Hepatocyte (in vitro differentiated cells): Measurements from ENCODE around the gene KIAA1671. TPM values are rescaled to one million over a fixed set of nuclear protein-coding genes. Genes with fewer than 3 reads are reported as not detected.

ENCODE experiments used
- DNase-seq: peaks from one replicate; pipeline ENCODE4 v3.0.0-alpha.2; 2016; ENCODE audit warnings: low spot score
- H2AFZ ChIP-seq: fragments of 200-600 bp; sonication (generic); 2 replicates; pipeline ENCODE4 v1.6.0; 2016; ENCODE audit warnings: antibody characterized with exemption, mild to moderate bottlenecking
- H3K27ac ChIP-seq: fragments of 200-600 bp; sonication (generic); 2 replicates; pipeline ENCODE4 v1.5.1; 2016; ENCODE audit warnings: mild to moderate bottlenecking
- H3K27me3 ChIP-seq: fragments of 200-600 bp; sonication (generic); 2 replicates; pipeline ENCODE4 v1.6.1; 2016
- H3K36me3 ChIP-seq: fragments of 200-600 bp; sonication (generic); replicated peaks from 2 replicates; pipeline ENCODE4 v1.5.1; 2016; ENCODE audit warnings: low read depth; ENCODE audit not compliant: insufficient read depth
- H3K4me1 ChIP-seq: fragments of 200-600 bp; sonication (generic); 2 replicates; pipeline ENCODE4 v1.5.1; 2016; ENCODE audit warnings: mild to moderate bottlenecking, moderate library complexity; ENCODE audit not compliant: insufficient read depth
- H3K4me2 ChIP-seq: fragments of 200-600 bp; sonication (generic); 2 replicates; pipeline ENCODE4 v1.6.0; 2016
- H3K4me3 ChIP-seq: fragments of 200-600 bp; sonication (generic); 2 replicates; pipeline ENCODE4 v1.5.1; 2016; ENCODE audit warnings: mild to moderate bottlenecking
- H3K79me2 ChIP-seq: fragments of 200-600 bp; sonication (generic); 2 replicates; pipeline ENCODE4 v1.6.0; 2017; ENCODE audit warnings: mild to moderate bottlenecking
- H3K9me2 ChIP-seq: fragments of 200-600 bp; sonication (generic); replicated peaks from 2 replicates; pipeline ENCODE4 v1.6.0; 2017; ENCODE audit warnings: mild to moderate bottlenecking; ENCODE audit not compliant: insufficient read depth
- H3K9me3 ChIP-seq: fragments of 200-600 bp; sonication (generic); 2 replicates; pipeline ENCODE4 v1.5.1; 2016; ENCODE audit warnings: low read depth, mild to moderate bottlenecking
- H4K20me1 ChIP-seq: fragments of 200-600 bp; sonication (generic); 2 replicates; pipeline ENCODE4 v1.6.0; 2016; ENCODE audit warnings: mild to moderate bottlenecking; ENCODE audit not compliant: insufficient read depth, poor library complexity, severe bottlenecking
- CTCF ChIP-seq: fragments of 200-600 bp; sonication (generic); IDR thresholded peaks from 2 replicates; pipeline ENCODE4 v1.5.1; 2016; ENCODE audit warnings: antibody characterized with exemption, mild to moderate bottlenecking; ENCODE audit not compliant: poor library complexity
- EZH2 ChIP-seq: fragments of 200-600 bp; sonication (generic); IDR thresholded peaks from 2 replicates; pipeline ENCODE4 v1.6.1; 2016; ENCODE audit warnings: antibody characterized with exemption, mild to moderate bottlenecking, borderline replicate concordance
- EZH2phosphoT487 ChIP-seq: fragments of 200-600 bp; sonication (generic); IDR thresholded peaks from one replicate; pipeline ENCODE4 v1.6.1; 2018; ENCODE audit warnings: antibody characterized with exemption, mild to moderate bottlenecking, low read depth, moderate library complexity; ENCODE audit not compliant: unreplicated experiment, severe bottlenecking
- WGBS: methylation state at CpG from one replicate; pipeline ENCODE4 v1.1.6; 2016; ENCODE audit warnings: low lambda C conversion rate; ENCODE audit errors: missing lambda C conversion rate; 5-methylcytosine and 5-hydroxymethylcytosine counted together
- polyA plus RNA-seq: library from polyadenylated mRNA; unstranded; fragments of >200 nt; fragmentation: Nextera tagmentation; extraction: Ambion mirVana; gene quantifications from 2 replicates; pipeline ENCODE4 v1.2.1, GENCODE V29; 2016
- total RNA-seq: library from RNA; depleted of rRNA; stranded (reverse); fragments of >200 nt; gene quantifications from 2 replicates; pipeline ENCODE4 v1.2.3, GENCODE V29; 2014

Gene KIAA1671
- total and polyA plus RNA-seq, 2 experiments from 2014 or later = 8.1 to 26.5 TPM

DNA sequence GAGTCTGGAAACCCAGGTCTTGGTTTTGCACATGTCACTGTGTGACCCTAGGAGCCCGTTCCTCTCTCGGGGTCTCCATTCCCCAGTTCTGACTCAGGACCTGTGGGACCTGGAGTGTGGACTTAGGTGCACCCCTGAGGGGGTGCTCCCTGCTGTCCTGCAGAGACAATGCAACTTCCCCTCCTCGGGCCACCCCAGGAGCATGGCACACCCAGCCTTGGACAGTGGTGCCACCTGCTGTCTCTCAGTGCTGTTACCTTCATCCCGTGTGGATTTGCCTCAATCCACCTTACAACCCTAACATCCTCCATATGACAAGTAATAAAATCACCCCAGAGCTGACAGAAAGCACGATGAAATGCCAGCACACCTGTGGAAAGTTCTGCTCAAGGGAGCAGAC is 219.6 kb downstream of the KIAA1671 start:
- Histone ChIP-seq H3K4me1 (no peaks in the 10 kb centered on the region), H3K79me2 (no peaks in the 10 kb centered on the region), H3K4me2 (no peak overlapping the region), H3K27me3 (no peaks in the 10 kb centered on the region), H3K9me3 (no peaks in the 10 kb centered on the region), H3K27ac (no peak overlapping the region), H3K36me3 (no peaks in the 10 kb centered on the region), H2AFZ (no peak overlapping the region), H3K4me3 (no peak overlapping the region), H4K20me1 (no peaks in the 10 kb centered on the region), H3K9me2 (no peaks in the 10 kb centered on the region)
- DNase-seq = peak; percentile 28
- TF ChIP-seq EZH2 = no peak
- no peak for TF ChIP-seq EZH2phosphoT487
- peak; percentile 41 for TF ChIP-seq CTCF
- WGBS = 80% methylated on average over 5 of the region's 5 CpGs

DNA sequence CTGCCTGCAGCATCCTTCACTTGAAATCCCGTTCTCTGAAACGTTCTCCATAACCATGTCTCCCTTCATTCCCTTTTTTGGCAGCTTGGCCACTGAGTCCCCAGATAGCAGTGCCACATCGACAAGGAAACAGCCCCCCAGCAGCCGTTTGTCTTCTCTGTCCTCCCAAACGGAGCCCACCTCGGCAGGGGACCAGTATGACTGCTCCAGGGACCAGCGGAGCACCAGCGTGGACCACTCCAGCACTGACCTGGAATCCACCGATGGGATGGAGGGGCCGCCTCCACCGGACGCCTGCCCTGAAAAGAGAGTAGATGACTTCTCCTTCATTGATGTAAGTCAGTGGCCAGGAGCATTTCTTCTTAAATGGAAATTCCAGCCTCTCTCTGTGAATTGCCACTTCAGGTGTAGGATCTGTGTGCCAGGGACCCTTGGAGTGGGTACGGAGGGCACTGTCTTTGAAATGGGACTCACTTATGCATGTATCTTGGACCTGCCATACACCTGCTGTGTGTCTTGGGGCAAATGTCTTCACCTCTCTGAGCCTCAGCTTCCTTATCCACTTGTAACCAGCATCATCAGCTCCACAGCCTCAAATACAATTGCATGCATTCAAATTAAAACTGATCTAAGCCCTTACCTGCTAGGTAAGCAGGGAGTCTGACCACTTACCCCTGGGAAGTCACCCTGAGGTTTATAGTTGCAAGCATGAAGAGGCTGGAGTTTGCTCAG is 221.8 kb downstream of the KIAA1671 start:
- Histone ChIP-seq H3K27me3 (no peaks in the 10 kb centered on the region), H3K79me2 (no peaks in the 10 kb centered on the region), H3K4me1 (no peaks in the 10 kb centered on the region), H3K36me3 (no peaks in the 10 kb centered on the region), H4K20me1 (no peaks in the 10 kb centered on the region), H2AFZ (no peak overlapping the region), H3K4me2 (no peak overlapping the region), H3K27ac (no peak overlapping the region), H3K9me2 (no peaks in the 10 kb centered on the region), H3K4me3 (no peak overlapping the region), H3K9me3 (no peaks in the 10 kb centered on the region)
- no peak for TF ChIP-seq EZH2
- 95% methylated on average over 13 of the region's 13 CpGs for WGBS
- DNase-seq = no peak

DNA sequence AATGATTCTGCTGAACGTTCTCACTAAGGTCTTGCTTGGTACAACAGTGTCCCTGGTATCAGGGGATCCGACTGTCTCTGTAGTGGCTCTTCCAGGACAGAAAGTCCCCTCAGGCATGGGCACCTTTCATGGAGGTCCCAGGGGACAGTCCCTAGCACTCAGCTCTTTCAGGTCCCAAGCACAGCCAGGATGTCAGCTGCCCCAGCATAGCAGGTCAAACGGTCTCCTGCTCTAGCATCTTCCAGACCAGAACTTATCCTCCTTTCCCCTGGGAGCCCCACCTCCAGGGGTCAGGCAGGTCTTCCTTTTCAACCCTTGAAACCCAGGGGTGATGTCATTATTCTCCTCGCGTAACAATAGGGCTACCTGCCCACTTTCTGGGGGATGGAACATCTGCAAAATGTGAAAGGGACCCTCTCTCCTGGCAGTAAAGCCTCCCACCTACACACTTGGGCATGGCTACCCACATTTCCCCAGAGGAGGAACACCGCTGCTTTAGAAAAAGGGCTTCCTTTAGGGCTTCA is 222.4 kb downstream of the KIAA1671 start:
- H3K4me3 ChIP-seq = no peak overlapping the region
- no peaks in the 10 kb centered on the region for H3K9me3 ChIP-seq
- H3K9me2 ChIP-seq = no peaks in the 10 kb centered on the region
- no peaks in the 10 kb centered on the region for H3K27me3 ChIP-seq
- H3K36me3 ChIP-seq = no peaks in the 10 kb centered on the region
- no peaks in the 10 kb centered on the region for H3K4me1 ChIP-seq
- no peaks in the 10 kb centered on the region for H3K79me2 ChIP-seq
- no peak for DNase-seq
- no peaks in the 10 kb centered on the region for H4K20me1 ChIP-seq
- 84% methylated on average over 6 of the region's 6 CpGs for WGBS
- H2AFZ ChIP-seq = no peak overlapping the region
- TF ChIP-seq EZH2 (no peak), EZH2phosphoT487 (no peak), CTCF (no peak)
- H3K27ac ChIP-seq = no peak overlapping the region
- H3K4me2 ChIP-seq = no peak overlapping the region

DNA sequence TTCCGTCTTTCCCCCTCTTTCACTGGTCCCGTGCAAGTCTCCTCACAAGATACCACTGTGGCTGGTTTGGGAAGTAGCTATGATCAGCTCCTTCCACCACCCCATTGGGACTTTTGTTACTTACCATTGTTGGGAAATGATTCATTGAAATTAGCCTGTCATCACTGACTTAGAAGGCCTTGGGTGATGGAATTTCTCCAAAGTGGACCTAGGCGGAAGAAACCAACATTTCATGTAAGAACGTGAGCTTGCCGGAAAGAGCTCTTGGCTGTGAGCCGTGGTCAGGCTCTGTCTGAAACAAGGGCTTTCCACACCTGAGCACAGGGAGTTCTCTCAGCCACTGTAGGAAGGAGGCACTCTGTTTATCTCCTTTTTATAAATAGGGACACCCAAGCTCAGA is 223.7 kb downstream of the KIAA1671 start:
- TF ChIP-seq EZH2phosphoT487 = no peak
- TF ChIP-seq EZH2 = no peak
- TF ChIP-seq CTCF = no peak
- no peaks in the 10 kb centered on the region for H3K36me3 ChIP-seq
- no peaks in the 10 kb centered on the region for H4K20me1 ChIP-seq
- H3K9me3 ChIP-seq = no peaks in the 10 kb centered on the region
- WGBS = 97% methylated on average over 6 of the region's 6 CpGs
- H3K4me1 ChIP-seq = no peaks in the 10 kb centered on the region
- H3K27me3 ChIP-seq = no peaks in the 10 kb centered on the region
- H3K27ac ChIP-seq = no peak overlapping the region
- no peak for DNase-seq
- H3K9me2 ChIP-seq = no peaks in the 10 kb centered on the region
- no peak overlapping the region for H3K4me2 ChIP-seq
- H2AFZ ChIP-seq = no peak overlapping the region
- no peaks in the 10 kb centered on the region for H3K79me2 ChIP-seq
- H3K4me3 ChIP-seq = no peak overlapping the region
